ENCODE results near the gene LAG3. TPM values are rescaled to one million over a fixed set of nuclear protein-coding genes. Genes with fewer than 3 reads are reported as not detected.
"Not testable (repeated sequence)": the region's sequence is repeated elsewhere in the genome, so short reads cannot be mapped to it uniquely, and the experiment has no call there.

Gene LAG3
- total RNA-seq, 4 donors from 2014 or later = 0.52 to 1.1 TPM; not detected in 2

DNA sequence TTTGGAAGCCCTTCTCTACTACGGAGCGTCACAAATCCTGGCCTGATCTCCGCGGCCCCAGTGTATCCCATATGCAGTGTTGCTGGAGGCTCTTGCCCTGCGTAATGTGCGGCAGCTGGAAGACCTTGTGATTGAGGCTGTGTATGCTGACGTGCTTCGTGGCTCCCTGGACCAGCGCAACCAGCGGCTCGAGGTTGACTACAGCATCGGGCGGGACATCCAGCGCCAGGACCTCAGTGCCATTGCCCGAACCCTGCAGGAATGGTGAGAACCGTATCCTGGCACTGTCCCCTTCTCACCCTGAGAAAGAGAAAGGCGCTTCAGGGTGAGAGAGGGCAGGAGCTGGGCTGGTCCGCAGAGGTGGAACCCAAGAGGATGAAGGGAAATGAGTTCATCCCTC is 43.1 kb upstream of the LAG3 start:
- intact Hi-C loops (cut with DNase I; ENCODE audit: low total_unique reads) = no loop called here
- no peak overlapping the region for H3K4me3 ChIP-seq (ENCODE audit: low read depth, poor library complexity, severe bottlenecking)
- no peak for DNase-seq (ENCODE audit: low spot score in 2 of 2)
- WGBS, 2 donors = 90 to 93% methylated on average over 18 of the region's 18 CpGs
- TF ChIP-seq POLR2A (IDR thresholded peaks at IDR 0.05) = no peak
- TF ChIP-seq, protein P1, sequence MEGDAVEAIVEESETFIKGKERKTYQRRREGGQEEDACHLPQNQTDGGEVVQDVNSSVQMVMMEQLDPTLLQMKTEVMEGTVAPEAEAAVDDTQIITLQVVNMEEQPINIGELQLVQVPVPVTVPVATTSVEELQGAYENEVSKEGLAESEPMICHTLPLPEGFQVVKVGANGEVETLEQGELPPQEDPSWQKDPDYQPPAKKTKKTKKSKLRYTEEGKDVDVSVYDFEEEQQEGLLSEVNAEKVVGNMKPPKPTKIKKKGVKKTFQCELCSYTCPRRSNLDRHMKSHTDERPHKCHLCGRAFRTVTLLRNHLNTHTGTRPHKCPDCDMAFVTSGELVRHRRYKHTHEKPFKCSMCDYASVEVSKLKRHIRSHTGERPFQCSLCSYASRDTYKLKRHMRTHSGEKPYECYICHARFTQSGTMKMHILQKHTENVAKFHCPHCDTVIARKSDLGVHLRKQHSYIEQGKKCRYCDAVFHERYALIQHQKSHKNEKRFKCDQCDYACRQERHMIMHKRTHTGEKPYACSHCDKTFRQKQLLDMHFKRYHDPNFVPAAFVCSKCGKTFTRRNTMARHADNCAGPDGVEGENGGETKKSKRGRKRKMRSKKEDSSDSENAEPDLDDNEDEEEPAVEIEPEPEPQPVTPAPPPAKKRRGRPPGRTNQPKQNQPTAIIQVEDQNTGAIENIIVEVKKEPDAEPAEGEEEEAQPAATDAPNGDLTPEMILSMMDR (IDR thresholded peaks at IDR 0.05) = no peak

DNA sequence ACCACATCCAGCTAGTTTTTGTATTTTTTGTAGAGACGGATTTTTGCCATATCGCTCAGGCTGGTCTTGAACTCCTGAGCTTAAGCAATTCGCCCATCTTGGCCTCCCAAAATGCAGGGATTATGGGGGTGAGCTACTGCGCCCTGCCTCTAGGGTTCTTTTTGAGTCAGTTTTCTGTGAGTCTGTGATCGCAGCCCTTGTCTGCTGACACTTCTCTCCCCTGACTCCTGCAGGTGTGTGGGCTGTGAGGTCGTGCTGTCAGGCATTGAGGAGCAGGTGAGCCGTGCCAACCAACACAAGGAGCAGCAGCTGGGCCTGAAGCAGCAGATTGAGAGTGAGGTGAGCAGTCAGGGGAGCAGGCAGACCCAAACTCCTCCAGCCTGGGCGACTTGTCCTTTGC is 42.2 kb upstream of the LAG3 start:
- TF ChIP-seq POLR2A (IDR thresholded peaks at IDR 0.05) = no peak
- TF ChIP-seq, protein P1 (IDR thresholded peaks at IDR 0.05) = no peak
- intact Hi-C loops (cut with DNase I; ENCODE audit: low total_unique reads) = no loop called here
- no peak for DNase-seq (ENCODE audit: low spot score in 2 of 2)
- 87 to 89% methylated on average over 8 of the region's 8 CpGs for WGBS, 2 donors
- no peak overlapping the region for H3K4me3 ChIP-seq (ENCODE audit: low read depth, poor library complexity, severe bottlenecking)

GRCh38 chr12:6734506-6735387 is 37.6 kb upstream of the LAG3 start:
- intact Hi-C loops (cut with DNase I; ENCODE audit: low total_unique reads) = loop anchor here (5.0 kb wide), 1 partner anchor 83 kb away; no protein-coding TSS in a partner anchor
- DNase-seq (ENCODE audit: low spot score in 2 of 2) = no peak
- no peak overlapping the region for H3K4me3 ChIP-seq (ENCODE audit: low read depth, poor library complexity, severe bottlenecking)
- no peak for TF ChIP-seq POLR2A (IDR thresholded peaks at IDR 0.05)
- TF ChIP-seq, protein P1 (IDR thresholded peaks at IDR 0.05) = no peak
- WGBS, 2 donors = 78 to 81% methylated on average over 10 of the region's 10 CpGs

- intact Hi-C loops (cut with DNase I; ENCODE audit: low total_unique reads) = loop anchor here (5.0 kb wide), 1 partner anchor 82 kb away; no protein-coding TSS in a partner anchor
- peak; percentile 76 to 90 for DNase-seq (ENCODE audit: low spot score in 2 of 2)
- no peak for TF ChIP-seq POLR2A (IDR thresholded peaks at IDR 0.05)
- TF ChIP-seq, protein P1 (IDR thresholded peaks at IDR 0.05) = no peak
- WGBS, 2 donors = 26 to 27% methylated on average over 8 of the region's 8 CpGs
- H3K4me3 ChIP-seq (ENCODE audit: low read depth, poor library complexity, severe bottlenecking) = no peak overlapping the region
These were observed 36.7 kb upstream of the LAG3 start for GRCh38 chr12:6735448-6736191.

- 89 to 97% methylated on average over 5 of the region's 5 CpGs for WGBS, 2 donors
- intact Hi-C loops (cut with DNase I; ENCODE audit: low total_unique reads) = loop anchor here (5.0 kb wide), 1 partner anchor 81 kb away; no protein-coding TSS in a partner anchor
- TF ChIP-seq, protein P1 (IDR thresholded peaks at IDR 0.05) = no peak
- H3K4me3 ChIP-seq (ENCODE audit: low read depth, poor library complexity, severe bottlenecking) = no peak overlapping the region
- DNase-seq (ENCODE audit: low spot score in 2 of 2) = no peak
These were observed 35.6 kb upstream of the LAG3 start for GRCh38 chr12:6736754-6737153.

GRCh38 chr12:6742080-6742479 is 30.2 kb upstream of the LAG3 start:
- DNase-seq (ENCODE audit: low spot score in 2 of 2); intact Hi-C loops (cut with DNase I; ENCODE audit: low total_unique reads); H3K4me3 ChIP-seq (ENCODE audit: low read depth, poor library complexity, severe bottlenecking): not testable (repeated sequence)
- WGBS, 2 donors = 67 to 81% methylated on average over 12 of the region's 12 CpGs

Data from lower leg skin (tissue), 4 donors.